Small intestine (tissue), 7 donors: ENCODE data around the gene ALDH1A1. TPM values are rescaled to one million over a fixed set of nuclear protein-coding genes. Genes with fewer than 3 reads are reported as not detected.

Source experiments
- DNase-seq, 2 donors: peaks; one replicate each; pipeline versions ENCODE4 v3.0.0 to v3.0.0-alpha.2; 2013
- FAIRE-seq: peaks from 2 replicates; lab custom pipeline; 2012; peaks lifted over from hg19 to GRCh38; lab: Jason Lieb, UNC
- H3K27ac ChIP-seq, 3 donors: one replicate each; pipeline ENCODE4 v1.5.1; 2013; ENCODE audit warnings: low read length in 2 of 3, mild to moderate bottlenecking in 2 of 3, control low read depth in 1 of 3, inconsistent platforms in 1 of 3, low read depth in 1 of 3, moderate library complexity in 1 of 3
- H3K27me3 ChIP-seq, 3 donors: one replicate each; pipeline ENCODE4 v1.6.1; 2013; ENCODE audit warnings: low read length in 3 of 3, inconsistent platforms in 1 of 3; ENCODE audit not compliant: control insufficient read depth in 3 of 3, insufficient read depth in 3 of 3
- H3K36me3 ChIP-seq, 3 donors: one replicate each; pipeline ENCODE4 v1.6.1; 2013; ENCODE audit warnings: low read length in 3 of 3, inconsistent platforms in 1 of 3, low read depth in 1 of 3, mild to moderate bottlenecking in 1 of 3, moderate library complexity in 1 of 3; ENCODE audit not compliant: control insufficient read depth in 3 of 3, insufficient read depth in 2 of 3
- H3K4me1 ChIP-seq, 3 donors: one replicate each; pipeline ENCODE4 v1.6.1; 2013; ENCODE audit warnings: low read length in 2 of 3, inconsistent platforms in 1 of 3, low read depth in 1 of 3, mild to moderate bottlenecking in 1 of 3, moderate library complexity in 1 of 3; ENCODE audit not compliant: control insufficient read depth in 3 of 3, insufficient read depth in 2 of 3
- H3K4me3 ChIP-seq, 3 donors: one replicate each; pipeline ENCODE4 v1.5.1; 2013; ENCODE audit warnings: low read length in 3 of 3, control low read depth in 1 of 3, inconsistent platforms in 1 of 3, low read depth in 1 of 3, mild to moderate bottlenecking in 1 of 3, moderate library complexity in 1 of 3
- H3K9me3 ChIP-seq, 2 donors: one replicate each; pipeline ENCODE4 v1.6.1; 2013; ENCODE audit warnings: low read depth in 1 of 2, low read length in 1 of 2; ENCODE audit not compliant: control insufficient read depth in 2 of 2, insufficient read depth in 1 of 2
- WGBS, 3 donors: extraction: QIAGEN DNeasy Blood & Tissue Kit; methylation state at CpG; one replicate each; pipeline ENCODE4 v1.1.7; 2013; 5-methylcytosine and 5-hydroxymethylcytosine counted together
- polyA plus RNA-seq, 4 donors: library from polyadenylated mRNA; stranded (reverse) in 3 of 4; unstranded in 1 of 4; fragments of 200-250 nt in 3 of 4; fragments of 120-200 nt in 1 of 4; gene quantifications; one replicate each; pipeline versions ENCODE4 v1.2.1 to v1.2.3, GENCODE V29; 2013
- donor health status: healthy with polysubstance abuse.
- donor health status: control.
- donor health status: control.
- donor health status: Bipolar disorder and iron deficiency.
- donor health status: healthy.

Gene ALDH1A1
- polyA plus RNA-seq, 4 donors: 181 to 828 (median 255) TPM

DNA sequence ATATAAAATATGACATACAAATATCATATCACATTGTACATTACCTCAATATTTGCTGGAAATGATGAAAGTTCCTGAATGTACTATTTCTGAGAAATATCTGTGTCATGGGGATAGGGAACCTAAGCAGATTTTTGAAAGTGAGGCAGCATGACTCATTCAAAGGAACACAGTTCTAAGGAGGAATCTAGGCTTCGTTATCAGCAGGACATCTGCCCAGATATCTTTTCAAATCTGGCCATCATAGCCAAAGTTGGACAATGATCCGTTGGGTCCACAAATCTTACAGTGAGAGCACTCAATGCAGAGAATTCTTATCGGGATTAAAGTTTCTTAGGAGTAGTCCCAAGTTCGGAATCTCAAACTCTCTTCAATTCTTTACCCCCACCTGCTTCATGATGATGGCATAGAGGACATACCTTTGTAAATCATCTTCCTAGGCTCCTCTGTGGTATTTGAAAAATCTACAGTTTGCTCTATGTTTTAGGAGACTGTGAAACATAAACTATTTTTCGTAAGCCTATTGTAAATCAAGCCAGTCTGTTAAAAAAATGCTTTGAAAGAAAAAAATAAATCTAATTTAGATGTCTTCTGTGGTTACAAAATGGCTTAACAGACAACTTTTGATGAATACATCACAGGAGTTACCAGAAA is 29.4 kb upstream of the ALDH1A1 start:
- 26 to 71% (median 46%) methylated on average over 5 of the region's 5 CpGs for WGBS, 3 donors
- Histone ChIP-seq H3K27ac (peak overlapping the region in 2 of 3 donors; percentile 41 to 63), H3K27me3 (no peaks in the 10 kb centered on the region), H3K4me1 (peaks cover 9 to 43% (median 15%) of the 10 kb centered on the region in 3 donors), H3K36me3 (no peaks in the 10 kb centered on the region), H3K4me3 (no peak overlapping the region), H3K9me3 (no peaks in the 10 kb centered on the region)
- DNase-seq (no peak), FAIRE-seq (peak; percentile 23)

DNA sequence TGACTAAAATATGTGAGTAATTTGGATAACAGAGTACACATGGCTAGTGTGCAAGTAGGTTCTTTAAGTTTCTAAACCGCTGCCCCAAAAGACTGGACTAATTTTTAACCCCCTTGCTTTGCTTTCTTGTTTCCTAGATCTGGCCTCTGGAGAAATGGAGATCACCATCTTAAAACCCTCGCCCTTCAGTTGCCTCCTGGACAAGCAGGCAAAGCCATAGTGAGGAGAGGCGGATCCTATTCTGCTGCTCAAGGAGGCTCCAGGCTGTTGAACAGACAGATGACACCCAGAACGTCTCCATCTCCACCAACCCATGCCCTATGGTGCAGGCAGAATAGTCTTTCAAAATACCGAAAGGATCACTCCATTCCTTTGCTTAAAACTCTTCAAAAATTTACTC is 28.6 kb upstream of the ALDH1A1 start:
- 87 to 95% (median 93%) methylated on average over 5 of the region's 5 CpGs for WGBS, 3 donors
- H3K36me3 ChIP-seq: no peaks in the 10 kb centered on the region
- peaks cover 9 to 41% (median 15%) of the 10 kb centered on the region in 3 donors for H3K4me1 ChIP-seq
- FAIRE-seq (no peak), DNase-seq (no peak)
- H3K9me3 ChIP-seq: no peaks in the 10 kb centered on the region
- H3K27ac ChIP-seq: no peak overlapping the region
- no peak overlapping the region for H3K4me3 ChIP-seq
- H3K27me3 ChIP-seq: no peaks in the 10 kb centered on the region

- no peak for FAIRE-seq
Measured at GRCh38 chr9:72980600-72981265, 27.9 kb upstream of the ALDH1A1 start.

GRCh38 chr9:72980183-72980582 is 27.3 kb upstream of the ALDH1A1 start:
- FAIRE-seq (no peak), DNase-seq (no peak)
- Histone ChIP-seq H3K4me1 (peaks cover 7 to 33% (median 14%) of the 10 kb centered on the region in 3 donors), H3K4me3 (no peak overlapping the region), H3K9me3 (no peaks in the 10 kb centered on the region), H3K27me3 (no peaks in the 10 kb centered on the region), H3K36me3 (no peaks in the 10 kb centered on the region), H3K27ac (no peak overlapping the region)
- 31 to 77% (median 60%) methylated on average over 2 of the region's 2 CpGs for WGBS, 3 donors

More at GRCh38 chr9:72980600-72981265, 27.9 kb upstream of the ALDH1A1 start:
- H3K27me3 ChIP-seq: no peaks in the 10 kb centered on the region
- no peak overlapping the region for H3K4me3 ChIP-seq
- peaks cover 9 to 38% (median 15%) of the 10 kb centered on the region in 3 donors for H3K4me1 ChIP-seq
- no peak for DNase-seq
- H3K9me3 ChIP-seq: no peaks in the 10 kb centered on the region
- no peak overlapping the region for H3K27ac ChIP-seq
- no peaks in the 10 kb centered on the region for H3K36me3 ChIP-seq
- 57 to 67% (median 64%) methylated on average over 12 of the region's 12 CpGs for WGBS, 3 donors

GRCh38 chr9:72979405-72980100 is 26.7 kb upstream of the ALDH1A1 start:
- Histone ChIP-seq H3K4me3 (no peak overlapping the region), H3K27me3 (no peaks in the 10 kb centered on the region), H3K4me1 (peaks cover 5 to 27% (median 10%) of the 10 kb centered on the region in 3 donors), H3K9me3 (no peaks in the 10 kb centered on the region), H3K36me3 (no peaks in the 10 kb centered on the region), H3K27ac (no peak overlapping the region)
- DNase-seq: peak; percentile 38 to 77
- peak; percentile 65 for FAIRE-seq
- 21 to 47% (median 23%) methylated on average over 1 of the region's 1 CpG for WGBS, 3 donors

GRCh38 chr9:72978744-72979143 is 25.9 kb upstream of the ALDH1A1 start:
- Histone ChIP-seq H3K4me1 (peaks cover 0 to 21% (median 7%) of the 10 kb centered on the region in 3 donors), H3K27me3 (no peaks in the 10 kb centered on the region), H3K9me3 (no peaks in the 10 kb centered on the region), H3K27ac (no peak overlapping the region), H3K36me3 (no peaks in the 10 kb centered on the region), H3K4me3 (no peak overlapping the region)
- DNase-seq (no peak), FAIRE-seq (no peak)
- WGBS, 3 donors: 60 to 71% (median 67%) methylated on average over 1 of the region's 1 CpG

GRCh38 chr9:72977670-72978069 is 24.8 kb upstream of the ALDH1A1 start:
- WGBS, 3 donors: 79 to 84% (median 82%) methylated on average over 2 of the region's 2 CpGs
- no peak for FAIRE-seq

DNA sequence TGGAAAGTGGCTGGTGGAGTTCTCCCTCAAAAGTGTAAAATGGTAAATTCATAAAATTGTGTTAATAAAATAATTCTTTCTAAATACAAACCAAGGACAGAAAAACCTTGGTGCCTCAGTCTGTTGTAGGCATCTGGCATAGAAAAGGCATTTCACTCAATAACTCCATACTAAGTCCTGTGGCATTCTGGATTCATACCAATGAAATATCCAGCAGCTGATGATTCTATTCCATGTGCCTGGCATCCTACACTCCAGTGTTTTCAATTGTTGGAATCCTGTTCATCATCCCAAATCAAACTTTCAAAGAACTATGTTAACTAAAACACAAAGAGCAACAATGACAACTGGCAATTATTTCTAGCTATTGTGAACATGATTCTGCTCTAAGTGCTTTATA is 21.6 kb upstream of the ALDH1A1 start:
- FAIRE-seq: no peak
- no peaks in the 10 kb centered on the region for H3K9me3 ChIP-seq
- no peaks in the 10 kb centered on the region for H3K36me3 ChIP-seq

More at GRCh38 chr9:72977670-72978069, 24.8 kb upstream of the ALDH1A1 start:
- no peaks in the 10 kb centered on the region for H3K36me3 ChIP-seq
- no peaks in the 10 kb centered on the region for H3K27me3 ChIP-seq
- H3K4me3 ChIP-seq: no peak overlapping the region
- no peak for DNase-seq
- H3K27ac ChIP-seq: no peak overlapping the region
- peaks cover 0 to 16% (median 5%) of the 10 kb centered on the region in 3 donors for H3K4me1 ChIP-seq
- no peaks in the 10 kb centered on the region for H3K9me3 ChIP-seq

More for the DNA sequence above, 21.6 kb upstream of the ALDH1A1 start:
- Histone ChIP-seq H3K27ac (no peak overlapping the region), H3K4me3 (no peak overlapping the region), H3K27me3 (no peaks in the 10 kb centered on the region), H3K4me1 (peaks cover 0 to 6% (median 0%) of the 10 kb centered on the region in 3 donors)
- no peak for DNase-seq
